DND-41 (cell line): ENCODE results near the gene TMEM121.

Source experiments
- CTCF ChIP-seq: IDR thresholded peaks from 2 replicates; pipeline ENCODE4 v1.5.1; 2012; ENCODE audit warnings: borderline replicate concordance, low read length, moderate library complexity, mild to moderate bottlenecking; ENCODE audit not compliant: poor library complexity, severe bottlenecking; ENCODE audit errors: extremely low read depth
- EZH2 ChIP-seq: IDR thresholded peaks from 3 replicates; pipeline ENCODE4 v1.6.1; 2012; ENCODE audit warnings: borderline replicate concordance, low read depth, mild to moderate bottlenecking, moderate library complexity, low read length, inconsistent platforms; ENCODE audit not compliant: severe bottlenecking

GRCh38 chr14:105568859-105569766 lies 42.7 kb downstream of the TMEM121 start:
- no peak for TF ChIP-seq CTCF
- no peak for TF ChIP-seq EZH2
